ENCODE data around the gene CD7. TPM values are rescaled to one million over a fixed set of nuclear protein-coding genes. Genes with fewer than 3 reads are reported as not detected.

CD7 gene
- total RNA-seq, 4 donors from 2014 or later, result 11.6 to 15.4 (median 15.2) TPM; not detected in 1

- H3K4me3 ChIP-seq, result no peak overlapping the region
These were observed 36.1 kb upstream of the CD7 start for GRCh38 chr17:82353484-82353883.

GRCh38 chr17:82351713-82352488 is 34.5 kb upstream of the CD7 start:
- Histone ChIP-seq H3K4me3 (no peak overlapping the region), H3K36me3 (no peaks in the 10 kb centered on the region), H3K9me3 (no peaks in the 10 kb centered on the region), H3K27me3 (no peaks in the 10 kb centered on the region), H3K4me1 (peaks cover 0 to 5% (median 0%) of the 10 kb centered on the region in 4 donors), H3K27ac (peak overlapping the region in 1 of 4 donors; percentile 28)
- peak; percentile 81 to 93 (median 85) for DNase-seq
- TF ChIP-seq CTCF (IDR thresholded peaks at IDR 0.05), result peak; percentile 93 to 97 (median 94)
- TF ChIP-seq POLR2A (IDR thresholded peaks at IDR 0.05), result no peak

More at GRCh38 chr17:82353484-82353883, 36.1 kb upstream of the CD7 start:
- TF ChIP-seq POLR2A (IDR thresholded peaks at IDR 0.05), result no peak
- TF ChIP-seq CTCF (IDR thresholded peaks at IDR 0.05), result no peak
- peaks cover 0 to 5% (median 0%) of the 10 kb centered on the region in 4 donors for H3K4me1 ChIP-seq
- no peaks in the 10 kb centered on the region for H3K9me3 ChIP-seq
- H3K27ac ChIP-seq, result no peak overlapping the region
- DNase-seq, result peak in 1 of 3 donors; percentile 40
- no peaks in the 10 kb centered on the region for H3K36me3 ChIP-seq
- no peaks in the 10 kb centered on the region for H3K27me3 ChIP-seq

- Histone ChIP-seq H3K27me3 (no peaks in the 10 kb centered on the region), H3K9me3 (no peaks in the 10 kb centered on the region), H3K36me3 (no peaks in the 10 kb centered on the region), H3K4me3 (no peak overlapping the region), H3K27ac (peak overlapping the region in 1 of 4 donors; percentile 28), H3K4me1 (peaks cover 0 to 5% (median 0%) of the 10 kb centered on the region in 4 donors)
- TF ChIP-seq CTCF (IDR thresholded peaks at IDR 0.05) (no peak), POLR2A (IDR thresholded peaks at IDR 0.05) (no peak)
- peak; percentile 47 to 68 (median 57) for DNase-seq
These were observed 33.9 kb upstream of the CD7 start for GRCh38 chr17:82351254-82351712.

- no peaks in the 10 kb centered on the region for H3K9me3 ChIP-seq
- H3K27ac ChIP-seq, result peak overlapping the region in 1 of 4 donors; percentile 28
- peak in 2 of 3 donors; percentile 53 to 66 for DNase-seq
- TF ChIP-seq POLR2A (IDR thresholded peaks at IDR 0.05) (no peak), CTCF (IDR thresholded peaks at IDR 0.05) (peak in 3 of 6 experiments; percentile 8 to 35 (median 17))
- H3K4me3 ChIP-seq, result no peak overlapping the region
- H3K27me3 ChIP-seq, result no peaks in the 10 kb centered on the region
- peaks cover 0 to 5% (median 0%) of the 10 kb centered on the region in 4 donors for H3K4me1 ChIP-seq
- no peaks in the 10 kb centered on the region for H3K36me3 ChIP-seq
These were observed 33.0 kb upstream of the CD7 start for GRCh38 chr17:82350182-82351030.

GRCh38 chr17:82349287-82349701 is 31.9 kb upstream of the CD7 start:
- Histone ChIP-seq H3K27ac (no peak overlapping the region), H3K9me3 (no peaks in the 10 kb centered on the region), H3K27me3 (no peaks in the 10 kb centered on the region), H3K4me3 (no peak overlapping the region), H3K36me3 (no peaks in the 10 kb centered on the region), H3K4me1 (peaks cover 0 to 5% (median 0%) of the 10 kb centered on the region in 4 donors)
- no peak for DNase-seq
- TF ChIP-seq POLR2A (IDR thresholded peaks at IDR 0.05), result no peak
- TF ChIP-seq CTCF (IDR thresholded peaks at IDR 0.05), result no peak
